GM13977 (cell line): ENCODE data around the gene KCNK3.

Experiments
- DNase-seq: peaks from one replicate; pipeline ENCODE4 v3.0.0; 2012; ENCODE audit warnings: low spot score
- CTCF ChIP-seq: IDR thresholded peaks from 2 replicates; pipeline ENCODE4 v1.5.1; 2012; ENCODE audit warnings: mild to moderate bottlenecking, control low read depth; ENCODE audit not compliant: insufficient read depth; ENCODE audit errors: extremely low read depth, missing control alignments
- in situ Hi-C: fragments of 300-500 bp; cut with MboI; formaldehyde crosslinking; loops from one replicate; pipeline ENCODE4 v1.12.0; 2022; ENCODE audit warnings: low sequenced_read_pairs, low pct_unique_long_range_greater_than_20kb, mixed read lengths, inconsistent platforms; ENCODE audit not compliant: unreplicated experiment

KCNK3 gene

GRCh38 chr2:26721115-26722032 is 28.9 kb downstream of the KCNK3 start:
- DNase-seq = no peak
- no peak for TF ChIP-seq CTCF
- in situ Hi-C loops = no loop called here

- DNase-seq = no peak
- TF ChIP-seq CTCF = no peak
- in situ Hi-C loops = no loop called here
Observed at GRCh38 chr2:26722328-26722727, 29.8 kb downstream of the KCNK3 start.

- TF ChIP-seq CTCF = no peak
- in situ Hi-C loops = no loop called here
Observed at GRCh38 chr2:26722911-26723310, 30.4 kb downstream of the KCNK3 start.

GRCh38 chr2:26723475-26723874 is 31.0 kb downstream of the KCNK3 start:
- no peak for DNase-seq
- in situ Hi-C loops = no loop called here
- no peak for TF ChIP-seq CTCF

More at GRCh38 chr2:26722911-26723310, 30.4 kb downstream of the KCNK3 start:
- DNase-seq = no peak

GRCh38 chr2:26723991-26724750 is 31.6 kb downstream of the KCNK3 start:
- DNase-seq = no peak
- in situ Hi-C loops = no loop called here
- no peak for TF ChIP-seq CTCF

- TF ChIP-seq CTCF = no peak
- DNase-seq = no peak
- in situ Hi-C loops = no loop called here
Observed at GRCh38 chr2:26724784-26725520, 32.4 kb downstream of the KCNK3 start.
